AG04449 (cell line): ENCODE results near the gene SPECC1.
"Not testable (repeated sequence)": the region's sequence is repeated elsewhere in the genome, so short reads cannot be mapped to it uniquely, and the experiment has no call there.

Source experiments
- CTCF ChIA-PET: fragments of 350-600 bp; formaldehyde crosslinking; extraction: SDS; loops from one replicate; lab custom pipeline; 2021; ENCODE audit warnings: antibody characterized with exemption; lab: Yijun Ruan, JAX
- POLR2A ChIA-PET: fragments of 400-600, 350-600 bp; formaldehyde crosslinking; extraction: SDS; loops from one replicate; lab custom pipeline; 2020; ENCODE audit warnings: antibody characterized with exemption, inconsistent platforms; lab: Yijun Ruan, JAX
- DNase-seq: peaks from one replicate; pipeline ENCODE4 v3.0.0-alpha.2; 2010; ENCODE audit warnings: low read depth, low spot score
- H3K4me3 ChIP-seq: 2 replicates; pipeline ENCODE4 v1.5.1; 2011; ENCODE audit warnings: low read depth, mild to moderate bottlenecking, control low read depth, low read length
- TF ChIP-seq, protein P1 (sequence below): IDR thresholded peaks from one replicate; pipeline ENCODE4 v1.5.1; 2011; ENCODE audit warnings: mild to moderate bottlenecking, moderate library complexity, low read length, control low read depth, inconsistent platforms; ENCODE audit not compliant: insufficient read depth; ENCODE audit errors: missing control alignments

The SPECC1 gene

DNA sequence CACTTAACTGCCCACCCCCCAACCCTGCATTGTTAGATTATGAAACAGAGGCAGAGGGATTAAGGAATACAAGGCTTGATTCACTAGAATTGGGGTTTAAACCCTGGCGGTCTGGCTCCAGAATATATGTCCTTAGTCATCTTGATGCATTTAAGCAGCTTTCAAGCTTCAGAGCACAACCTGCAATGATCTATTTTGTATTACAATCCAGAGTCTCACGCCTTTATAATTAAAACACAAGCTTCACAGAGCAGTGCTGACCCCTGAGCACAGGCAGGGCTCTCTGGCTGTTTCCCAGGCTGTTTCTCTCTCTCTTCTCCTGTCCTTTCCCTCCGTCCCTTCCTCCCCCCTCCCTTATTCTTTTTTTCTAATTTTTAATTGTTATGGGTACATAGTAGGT lies 209.1 kb downstream of the SPECC1 start:
- no peak overlapping the region for H3K4me3 ChIP-seq
- ChIA-PET POLR2A (no interaction called here), CTCF (no interaction called here)
- no peak for DNase-seq
- TF ChIP-seq, protein P1, sequence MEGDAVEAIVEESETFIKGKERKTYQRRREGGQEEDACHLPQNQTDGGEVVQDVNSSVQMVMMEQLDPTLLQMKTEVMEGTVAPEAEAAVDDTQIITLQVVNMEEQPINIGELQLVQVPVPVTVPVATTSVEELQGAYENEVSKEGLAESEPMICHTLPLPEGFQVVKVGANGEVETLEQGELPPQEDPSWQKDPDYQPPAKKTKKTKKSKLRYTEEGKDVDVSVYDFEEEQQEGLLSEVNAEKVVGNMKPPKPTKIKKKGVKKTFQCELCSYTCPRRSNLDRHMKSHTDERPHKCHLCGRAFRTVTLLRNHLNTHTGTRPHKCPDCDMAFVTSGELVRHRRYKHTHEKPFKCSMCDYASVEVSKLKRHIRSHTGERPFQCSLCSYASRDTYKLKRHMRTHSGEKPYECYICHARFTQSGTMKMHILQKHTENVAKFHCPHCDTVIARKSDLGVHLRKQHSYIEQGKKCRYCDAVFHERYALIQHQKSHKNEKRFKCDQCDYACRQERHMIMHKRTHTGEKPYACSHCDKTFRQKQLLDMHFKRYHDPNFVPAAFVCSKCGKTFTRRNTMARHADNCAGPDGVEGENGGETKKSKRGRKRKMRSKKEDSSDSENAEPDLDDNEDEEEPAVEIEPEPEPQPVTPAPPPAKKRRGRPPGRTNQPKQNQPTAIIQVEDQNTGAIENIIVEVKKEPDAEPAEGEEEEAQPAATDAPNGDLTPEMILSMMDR = no peak

DNA sequence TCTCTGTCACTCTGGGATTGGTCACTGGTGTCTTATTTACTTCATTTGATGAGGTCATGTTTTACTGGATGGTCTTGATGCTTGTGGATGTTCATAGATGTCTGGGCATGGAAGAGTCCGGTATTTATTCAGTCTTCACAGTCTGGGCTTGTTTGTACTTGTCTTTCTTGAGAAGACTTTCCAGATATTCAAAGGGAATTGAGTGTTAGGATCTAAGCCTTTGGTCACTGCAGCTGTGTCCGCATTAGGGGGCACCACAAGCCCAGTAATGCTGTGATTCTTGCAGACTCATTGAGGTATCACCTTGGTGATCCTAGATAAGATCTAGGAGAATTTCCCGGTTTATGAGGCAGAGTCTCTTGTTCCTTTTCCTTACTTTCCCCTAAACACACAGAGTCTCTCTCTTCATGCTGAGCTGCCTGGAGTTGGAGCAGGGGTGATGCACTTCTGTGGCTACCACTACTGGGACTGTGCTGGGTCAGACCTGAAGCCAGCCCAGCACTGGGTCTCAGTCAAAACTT lies 214.7 kb downstream of the SPECC1 start:
- ChIA-PET POLR2A (no interaction called here), CTCF (no interaction called here)

DNA sequence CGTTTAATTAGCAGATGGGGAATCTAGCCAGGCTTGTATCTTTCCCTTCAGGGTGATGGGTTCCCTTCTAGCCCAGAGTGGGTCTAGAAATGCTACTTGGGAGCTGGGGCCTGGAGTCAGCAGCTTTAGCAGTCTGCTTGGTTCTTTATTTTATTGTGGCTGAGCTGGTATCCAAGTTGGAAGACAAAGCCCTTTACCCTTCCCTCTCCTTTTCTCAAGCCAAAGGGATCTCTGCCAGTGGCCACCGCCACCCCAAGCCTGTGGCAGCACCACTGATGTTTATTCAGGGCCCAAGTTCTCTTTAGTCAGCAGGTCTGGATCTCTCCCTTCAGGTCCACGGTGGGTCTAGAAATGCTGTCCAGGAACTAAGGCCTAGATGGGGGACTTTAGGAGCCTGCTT lies 215.2 kb downstream of the SPECC1 start:
- ChIA-PET POLR2A (no interaction called here), CTCF (interaction anchor here (0.6 kb wide), 1 partner anchor 103 kb away, joined by 3 read pairs; no protein-coding TSS in a partner anchor)
- DNase-seq = no peak
- TF ChIP-seq, protein P1 = no peak
- no peak overlapping the region for H3K4me3 ChIP-seq

More for the DNA sequence above, 214.7 kb downstream of the SPECC1 start:
- H3K4me3 ChIP-seq = no peak overlapping the region
- no peak for DNase-seq
- TF ChIP-seq, protein P1 = no peak

DNA sequence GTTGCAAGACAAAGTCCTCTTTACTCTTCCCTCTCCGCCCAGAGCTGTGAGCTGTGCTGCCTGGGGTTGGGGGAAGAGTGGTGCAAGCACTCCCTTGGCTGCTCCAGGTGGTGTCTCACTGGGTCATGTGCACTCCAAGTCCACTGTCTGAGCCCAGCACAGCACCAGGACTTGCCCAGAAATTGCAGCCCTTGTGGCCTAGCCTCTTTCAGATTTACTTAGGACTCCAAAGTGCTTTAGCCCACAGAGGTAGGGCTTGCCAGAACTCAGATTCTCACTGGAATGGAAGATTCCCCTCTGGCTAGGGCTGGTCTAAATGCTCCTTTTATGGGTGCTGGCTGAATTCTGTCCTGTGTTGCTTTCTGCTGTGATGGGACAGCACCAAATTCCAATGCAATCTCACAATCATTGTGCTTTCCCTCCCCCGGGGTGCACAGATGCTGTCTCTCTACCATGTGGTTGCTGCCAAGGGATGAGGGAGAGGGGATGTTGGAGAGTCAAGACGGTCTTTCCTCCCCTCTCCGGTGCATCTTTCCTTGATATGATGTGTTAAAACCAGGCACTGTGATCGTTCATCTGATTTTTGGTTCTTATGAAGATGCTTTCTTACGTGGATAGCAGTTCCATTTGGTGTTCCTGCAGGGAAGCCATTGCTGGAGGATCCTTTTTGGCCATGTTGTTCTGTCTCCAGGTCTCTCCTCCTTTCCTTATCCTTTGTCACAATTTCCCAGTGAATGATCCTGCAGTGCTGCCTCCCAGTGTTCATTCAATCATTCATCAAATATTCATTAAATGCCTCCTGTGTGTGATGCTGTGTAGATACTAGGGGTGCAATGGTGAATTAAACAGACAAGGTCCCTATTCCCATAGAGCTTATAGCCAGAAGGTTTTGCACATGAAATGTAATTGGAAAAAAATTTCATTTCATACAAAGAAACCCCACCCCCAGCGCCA lies 216.3 kb downstream of the SPECC1 start:
- DNase-seq = no peak
- H3K4me3 ChIP-seq = no peak overlapping the region
- POLR2A ChIA-PET = no interaction called here
- TF ChIP-seq, protein P1 = no peak
- CTCF ChIA-PET = interaction anchor here (0.7 to 3.0 kb wide), 7 partner anchors 20 to 537 kb away, joined by 3 to 11 read pairs (median 3); no protein-coding TSS in a partner anchor

DNA sequence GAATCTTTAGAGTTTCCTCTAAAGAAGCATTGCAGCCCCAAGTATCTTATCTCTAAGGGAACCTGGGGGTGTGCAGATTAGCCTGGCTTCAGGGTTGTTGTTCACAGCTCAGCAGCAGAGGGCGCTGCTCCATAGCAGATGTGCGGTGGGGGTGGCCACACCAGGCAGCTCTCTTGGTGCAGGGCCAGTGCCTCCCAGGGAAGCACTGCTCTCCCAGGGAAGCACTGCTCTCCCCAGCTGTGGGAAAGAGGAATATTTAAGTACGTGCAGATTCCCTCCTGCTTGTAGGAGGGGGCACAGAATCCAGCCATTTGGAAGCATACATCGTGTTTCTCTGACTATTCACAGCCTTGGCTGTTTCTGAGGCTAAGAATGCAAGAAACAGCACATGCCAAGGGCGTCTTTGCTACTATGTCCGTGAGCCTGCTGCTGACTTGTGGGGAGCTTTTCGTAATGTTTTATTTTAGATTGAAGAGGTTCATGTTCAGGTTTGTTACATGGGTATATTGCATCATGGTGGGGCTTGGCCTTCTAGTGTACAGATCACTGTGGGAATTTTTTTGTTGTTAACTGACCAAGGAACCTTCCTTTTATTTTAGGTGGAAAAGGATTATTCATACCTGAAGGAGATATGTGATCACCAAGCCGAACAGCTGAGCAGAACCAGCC lies 217.8 kb downstream of the SPECC1 start:
- TF ChIP-seq, protein P1 = peak; percentile 85
- POLR2A ChIA-PET = no interaction called here
- DNase-seq = peak; percentile 45
- H3K4me3 ChIP-seq = no peak overlapping the region
- CTCF ChIA-PET = interaction anchor here (0.7 to 3.0 kb wide), 17 partner anchors 9 to 766 kb away, joined by 3 to 11 read pairs (median 4); no protein-coding TSS in a partner anchor

DNA sequence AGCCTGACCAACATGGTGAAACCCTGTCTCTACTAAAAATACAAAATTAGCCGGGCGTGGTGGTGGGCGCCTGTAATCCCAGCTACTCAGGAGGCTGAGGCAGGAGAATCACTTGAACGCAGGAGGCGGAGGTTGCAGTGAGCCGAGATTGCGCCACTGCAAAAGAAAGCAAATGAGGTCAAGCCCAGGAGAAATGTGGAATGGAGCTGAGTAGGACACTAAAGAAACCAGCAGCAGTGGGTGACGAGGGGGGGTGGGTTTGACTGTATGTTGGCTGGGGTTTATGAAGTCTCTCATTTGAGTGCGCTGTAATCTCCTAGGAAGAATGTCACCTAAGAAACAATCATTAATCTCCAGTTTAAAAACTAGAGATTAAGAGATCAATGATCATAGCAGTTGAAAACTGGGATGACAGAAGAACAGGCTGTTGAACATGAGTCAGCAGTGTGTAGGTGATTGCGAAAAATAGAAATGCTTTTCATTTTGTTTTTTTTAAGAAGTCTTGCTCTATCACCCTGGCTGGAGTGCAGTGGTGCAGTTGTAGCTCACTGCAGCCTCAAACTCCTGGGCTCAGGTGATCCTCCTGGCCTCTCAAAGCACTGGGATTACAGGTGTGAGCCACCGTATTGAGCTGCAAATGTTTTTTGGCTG lies 218.7 kb downstream of the SPECC1 start:
- CTCF ChIA-PET = interaction anchor here (0.7 to 3.0 kb wide), 14 partner anchors 8 to 765 kb away, joined by 3 to 11 read pairs (median 4); no protein-coding TSS in a partner anchor
- DNase-seq, POLR2A ChIA-PET, H3K4me3 ChIP-seq: not testable (repeated sequence)
